Ammon's horn (tissue), 1 donor: ENCODE measurements around the gene CDC42EP2.

Experiments used
- DNase-seq: peaks from one replicate; pipeline ENCODE4 v3.0.0-alpha.2; 2016; ENCODE audit warnings: low spot score

CDC42EP2 gene

DNA sequence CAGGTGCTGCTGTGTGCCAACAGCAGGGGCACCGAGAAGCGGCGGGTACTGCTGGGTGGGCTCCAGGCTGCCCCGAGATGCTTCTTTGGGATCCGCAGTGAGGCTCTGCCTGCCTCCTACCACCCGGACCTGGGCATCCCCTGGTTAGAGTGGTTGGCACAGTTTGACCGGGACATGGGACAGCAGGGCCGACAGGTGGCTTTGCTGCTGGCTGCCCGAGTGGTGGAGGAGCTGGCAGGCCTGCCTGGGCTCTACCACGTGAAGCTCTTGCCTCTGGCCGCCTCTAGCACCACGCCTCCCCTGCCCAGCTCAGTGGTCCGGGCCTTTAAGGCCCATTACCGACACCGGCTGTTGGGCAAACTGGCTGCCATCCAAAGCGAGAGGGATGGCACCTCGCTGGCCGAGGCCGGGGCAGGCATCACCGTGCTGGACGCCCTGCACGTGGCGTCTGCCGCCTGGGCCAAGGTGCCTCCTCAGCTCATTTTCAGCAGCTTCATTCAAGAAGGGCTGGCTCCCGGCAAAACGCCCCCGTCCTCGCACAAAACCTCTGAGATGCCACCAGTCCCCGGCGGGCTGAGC is 41.8 kb downstream of the CDC42EP2 start:
- DNase-seq, result no peak

DNA sequence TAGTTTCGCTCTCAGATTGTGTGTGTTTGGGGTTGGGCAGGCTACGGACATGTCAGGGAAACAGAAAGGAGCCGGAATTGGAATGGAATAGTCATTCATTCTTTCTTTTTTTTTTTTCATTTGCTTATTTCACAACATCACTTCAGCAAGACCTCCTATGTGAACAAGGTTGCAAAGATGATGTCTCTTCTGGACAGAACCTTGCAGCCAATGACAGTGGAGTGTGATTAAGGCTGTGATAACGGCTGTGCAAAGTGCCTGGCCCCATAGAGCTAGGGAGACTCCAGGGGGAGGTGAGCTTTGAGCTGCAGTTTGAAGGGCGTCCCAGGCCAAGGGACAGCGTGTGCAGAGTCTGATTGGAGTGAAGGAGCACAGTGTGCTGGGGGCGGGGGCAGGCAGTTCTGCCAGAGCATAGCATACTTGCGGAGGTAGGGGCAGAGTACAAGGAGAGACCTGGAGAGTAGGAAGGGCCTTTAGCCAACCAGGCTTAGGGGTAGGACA is 43.2 kb downstream of the CDC42EP2 start:
- DNase-seq, result no peak

DNA sequence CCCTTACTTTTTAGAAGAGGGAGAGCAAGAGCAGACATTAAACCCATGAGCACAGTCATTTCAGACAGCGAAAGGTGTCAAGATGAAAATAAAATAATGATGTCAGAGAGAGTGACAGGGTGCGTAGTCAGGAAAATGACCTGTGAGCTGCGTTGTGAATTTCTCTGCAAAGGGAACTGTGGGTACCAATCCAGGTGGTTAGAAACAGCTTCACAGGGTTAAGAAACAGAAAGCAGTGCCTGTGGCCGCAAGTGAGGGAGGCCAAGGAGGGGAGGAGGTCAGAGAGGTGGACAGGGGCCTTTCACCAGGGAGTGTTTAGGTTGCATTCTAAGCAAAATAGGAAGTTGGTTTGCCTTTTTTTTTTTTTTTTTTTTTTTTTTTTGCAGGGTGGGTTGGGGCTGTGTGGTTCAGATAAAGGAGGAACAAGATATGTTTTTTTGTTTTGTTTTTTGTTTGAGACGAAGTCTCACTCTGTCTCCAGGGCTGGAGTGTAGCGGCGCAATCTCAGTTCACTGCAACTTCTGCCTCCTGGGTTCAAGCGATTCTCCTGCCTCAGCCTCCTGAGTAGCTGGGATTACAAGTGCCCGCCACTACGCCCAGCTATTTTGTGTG is 47.8 kb downstream of the CDC42EP2 start:
- no peak for DNase-seq

DNA sequence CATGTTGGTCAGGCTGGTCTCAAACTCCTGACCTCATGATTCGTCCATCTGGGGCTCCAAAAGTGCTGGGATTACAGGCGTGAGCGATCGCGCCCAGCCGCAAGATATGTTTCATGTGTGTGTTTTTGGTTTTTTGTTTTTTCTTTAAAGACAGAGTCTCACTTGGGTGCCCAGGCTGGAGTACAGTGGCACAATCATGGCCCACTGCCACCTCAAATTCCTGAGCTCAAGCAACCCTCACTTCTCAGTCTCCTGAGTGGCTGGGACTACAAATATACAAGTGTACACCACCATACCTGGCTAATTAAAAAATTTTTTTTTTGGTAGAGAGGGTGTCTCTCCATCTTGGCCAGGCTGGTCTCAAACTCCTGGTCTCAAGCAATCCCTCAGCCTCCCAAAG is 48.3 kb downstream of the CDC42EP2 start:
- DNase-seq, result no peak

DNA sequence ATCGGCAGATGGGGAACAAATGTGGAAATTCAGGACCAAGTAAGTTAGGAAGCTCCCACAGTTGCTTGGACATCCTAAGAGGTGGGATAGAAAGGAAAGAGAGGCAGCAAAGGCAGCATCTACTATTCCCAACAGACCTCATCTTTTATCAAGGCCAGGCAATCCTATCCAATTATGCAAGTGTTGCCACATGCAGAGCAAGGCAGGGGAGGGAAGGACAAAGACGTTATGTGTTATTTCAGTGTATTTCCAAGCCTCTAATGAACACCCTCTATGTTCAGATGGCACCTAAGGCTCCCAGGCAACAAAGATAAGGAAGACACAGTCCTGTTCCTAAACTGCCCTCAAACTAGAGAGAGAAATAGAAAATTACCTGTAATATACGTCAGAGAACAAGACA is 49.1 kb downstream of the CDC42EP2 start:
- DNase-seq, result no peak

DNA sequence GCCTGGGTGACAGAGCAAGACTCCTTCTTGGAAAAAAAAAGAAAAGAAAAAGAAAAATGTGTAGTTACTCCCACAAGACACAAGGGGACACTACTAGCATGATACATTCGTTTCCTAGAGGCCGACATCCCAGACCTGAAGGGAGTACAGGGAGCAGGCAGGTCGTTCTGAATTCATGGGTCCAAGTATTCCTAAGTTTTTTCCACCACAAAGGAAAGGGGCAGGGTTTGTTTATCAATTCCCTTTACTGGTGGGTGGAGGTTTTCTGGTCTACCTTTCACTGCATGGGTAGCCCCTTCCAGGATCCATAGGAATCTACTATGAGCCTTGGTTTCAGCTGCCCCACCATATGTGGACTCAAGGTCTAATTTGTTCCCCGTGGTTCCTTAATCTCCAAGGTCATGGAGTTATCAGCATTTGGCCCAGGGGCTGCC is 51.7 kb downstream of the CDC42EP2 start:
- peak; percentile 86 for DNase-seq

DNA sequence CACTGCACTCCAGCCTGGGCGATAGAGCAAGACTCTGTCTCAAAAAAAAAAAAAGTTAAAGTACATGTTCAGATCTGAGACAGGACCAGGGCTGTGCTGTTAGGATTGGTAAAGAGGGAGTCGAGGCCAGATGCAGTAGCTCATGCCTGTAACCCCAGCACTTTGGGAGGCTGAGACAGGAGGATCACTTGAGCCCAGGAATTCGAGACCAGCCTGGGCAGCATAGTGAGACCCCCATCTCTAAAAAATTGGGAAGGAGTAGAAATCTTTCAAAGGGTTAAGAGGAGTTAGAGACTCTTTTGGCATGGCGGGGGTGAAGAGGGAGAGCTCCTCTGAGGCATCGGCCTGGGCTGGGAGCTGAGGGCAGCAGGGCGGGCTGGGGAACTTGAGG is 56.0 kb downstream of the CDC42EP2 start:
- no peak for DNase-seq
